Keratinocyte (primary cell): ENCODE measurements around the gene SDK2. TPM values are rescaled to one million over a fixed set of nuclear protein-coding genes. Genes with fewer than 3 reads are reported as not detected.

ENCODE experiments used
- DNase-seq: peaks from one replicate; pipeline ENCODE4 v3.0.0-alpha.2; 2011; ENCODE audit warnings: low read depth, missing footprints, low spot score
- FAIRE-seq: peaks from 2 replicates; lab custom pipeline; 2011; peaks lifted over from hg19 to GRCh38; lab: Jason Lieb, UNC
- H2AFZ ChIP-seq: 2 replicates; pipeline ENCODE4 v1.6.0; 2012; ENCODE audit warnings: low read length, control low read depth, inconsistent platforms; ENCODE audit not compliant: control insufficient read depth
- H3K27ac ChIP-seq: 2 replicates; pipeline ENCODE4 v1.5.1; 2011; ENCODE audit warnings: low read length; ENCODE audit not compliant: control insufficient read depth, insufficient read depth
- H3K27me3 ChIP-seq: 3 replicates; pipeline ENCODE4 v1.6.0; 2011; ENCODE audit warnings: low read length; ENCODE audit not compliant: control insufficient read depth, insufficient read depth; ENCODE audit errors: extremely low read depth
- H3K36me3 ChIP-seq, 2 experiments: 2 replicates in 1 of 2; 3 replicates in 1 of 2; pipeline ENCODE4 v1.5.1; 2011; ENCODE audit warnings: low read length in 2 of 2, mild to moderate bottlenecking in 1 of 2; ENCODE audit not compliant: control insufficient read depth in 2 of 2, insufficient read depth in 2 of 2; ENCODE audit errors: extremely low read depth in 1 of 2
- H3K4me1 ChIP-seq: 3 replicates; pipeline ENCODE4 v1.5.1; 2011; ENCODE audit warnings: low read length; ENCODE audit not compliant: control insufficient read depth, insufficient read depth; ENCODE audit errors: extremely low read depth
- H3K4me2 ChIP-seq: 3 replicates; pipeline ENCODE4 v1.6.0; 2011; ENCODE audit warnings: low read depth, low read length; ENCODE audit not compliant: control insufficient read depth, insufficient read depth; ENCODE audit errors: extremely low read depth
- H3K4me3 ChIP-seq, 3 experiments: fragments of 200-600 bp in 1 of 3; sonication (generic) in 1 of 3; 2 replicates in 2 of 3; 3 replicates in 1 of 3; pipeline ENCODE4 v1.5.1; 2011 to 2016; ENCODE audit warnings: low read length in 3 of 3, mild to moderate bottlenecking in 3 of 3, control low read depth in 2 of 3, inconsistent platforms in 1 of 3, low read depth in 1 of 3, mixed read lengths in 1 of 3, mixed run types in 1 of 3, moderate library complexity in 1 of 3; ENCODE audit not compliant: control insufficient read depth in 2 of 3, insufficient read depth in 2 of 3; ENCODE audit errors: extremely low read depth in 1 of 3
- H3K79me2 ChIP-seq: 2 replicates; pipeline ENCODE4 v1.6.0; 2012; ENCODE audit warnings: low read length; ENCODE audit not compliant: control insufficient read depth, insufficient read depth
- H3K9ac ChIP-seq: 3 replicates; pipeline ENCODE4 v1.6.0; 2011; ENCODE audit warnings: low read length; ENCODE audit not compliant: control insufficient read depth, insufficient read depth; ENCODE audit errors: extremely low read depth
- H3K9me1 ChIP-seq: 3 replicates; pipeline ENCODE4 v1.6.0; 2011; ENCODE audit warnings: low read length; ENCODE audit not compliant: control insufficient read depth, insufficient read depth; ENCODE audit errors: extremely low read depth
- H3K9me3 ChIP-seq: 2 replicates; pipeline ENCODE4 v1.5.1; 2012; ENCODE audit warnings: low read depth, low read length; ENCODE audit not compliant: control insufficient read depth
- H4K20me1 ChIP-seq: 3 replicates; pipeline ENCODE4 v1.6.0; 2011; ENCODE audit warnings: low read length; ENCODE audit not compliant: control insufficient read depth, insufficient read depth; ENCODE audit errors: extremely low read depth
- EZH2 ChIP-seq: IDR thresholded peaks from one replicate; pipeline ENCODE4 v1.6.1; 2012; ENCODE audit warnings: inconsistent platforms, mild to moderate bottlenecking, low read length, moderate library complexity
- dilution Hi-C: fragments of 300-500 bp; cut with MboI; formaldehyde crosslinking; loops from one replicate; pipeline ENCODE4 v1.7.0; 2020; ENCODE audit warnings: low sequenced_read_pairs; ENCODE audit not compliant: extremely low pct_ligation_motif_present
- polyA plus RNA-seq, 5 experiments: library from polyadenylated mRNA; depleted of rRNA in 3 of 5; stranded (reverse) in 3 of 5; stranded (forward) in 1 of 5; unstranded in 1 of 5; fragments of >200 nt; gene quantifications; 1 replicate in 1 of 5; 2 replicates in 3 of 5; 3 replicates in 1 of 5; pipeline versions ENCODE4 v1.2.1 to v1.2.3, GENCODE V29; 2011 to 2012; ENCODE audit warnings: missing spikeins in 2 of 5, low read depth in 1 of 5, low replicate concordance in 1 of 5
- TF ChIP-seq, protein P1 (sequence below), 3 experiments: IDR thresholded peaks in 1 of 3; conservative IDR thresholded peaks in 1 of 3; optimal IDR thresholded peaks in 1 of 3; 2 replicates in 2 of 3; 3 replicates in 1 of 3; pipeline versions ENCODE3 to v1.5.1; 2011; ENCODE audit warnings: low read length in 3 of 3, mild to moderate bottlenecking in 3 of 3, moderate library complexity in 2 of 3, control low read depth in 1 of 3, inconsistent platforms in 1 of 3; ENCODE audit not compliant: insufficient read depth in 2 of 3; ENCODE audit errors: extremely low read depth in 1 of 3

SDK2 gene
- polyA plus RNA-seq, 1 donor (not counting 4 experiments of a cell fraction or from before 2014, with no cell fraction given), result 1.8 TPM

GRCh38 chr17:73387746-73388577 is 256.3 kb downstream of the SDK2 start:
- Histone ChIP-seq H3K27ac (no peak overlapping the region), H3K36me3 (peaks cover 0 to 2% of the 10 kb centered on the region in 2 experiments), H3K9ac (no peak overlapping the region), H3K9me1 (no peaks in the 10 kb centered on the region), H3K4me2 (no peak overlapping the region), H2AFZ (no peak overlapping the region), H3K27me3 (no peaks in the 10 kb centered on the region), H3K79me2 (no peaks in the 10 kb centered on the region), H3K4me3 (no peak overlapping the region), H3K9me3 (no peaks in the 10 kb centered on the region), H4K20me1 (no peaks in the 10 kb centered on the region), H3K4me1 (no peaks in the 10 kb centered on the region)
- no peak for TF ChIP-seq EZH2
- TF ChIP-seq, protein P1, sequence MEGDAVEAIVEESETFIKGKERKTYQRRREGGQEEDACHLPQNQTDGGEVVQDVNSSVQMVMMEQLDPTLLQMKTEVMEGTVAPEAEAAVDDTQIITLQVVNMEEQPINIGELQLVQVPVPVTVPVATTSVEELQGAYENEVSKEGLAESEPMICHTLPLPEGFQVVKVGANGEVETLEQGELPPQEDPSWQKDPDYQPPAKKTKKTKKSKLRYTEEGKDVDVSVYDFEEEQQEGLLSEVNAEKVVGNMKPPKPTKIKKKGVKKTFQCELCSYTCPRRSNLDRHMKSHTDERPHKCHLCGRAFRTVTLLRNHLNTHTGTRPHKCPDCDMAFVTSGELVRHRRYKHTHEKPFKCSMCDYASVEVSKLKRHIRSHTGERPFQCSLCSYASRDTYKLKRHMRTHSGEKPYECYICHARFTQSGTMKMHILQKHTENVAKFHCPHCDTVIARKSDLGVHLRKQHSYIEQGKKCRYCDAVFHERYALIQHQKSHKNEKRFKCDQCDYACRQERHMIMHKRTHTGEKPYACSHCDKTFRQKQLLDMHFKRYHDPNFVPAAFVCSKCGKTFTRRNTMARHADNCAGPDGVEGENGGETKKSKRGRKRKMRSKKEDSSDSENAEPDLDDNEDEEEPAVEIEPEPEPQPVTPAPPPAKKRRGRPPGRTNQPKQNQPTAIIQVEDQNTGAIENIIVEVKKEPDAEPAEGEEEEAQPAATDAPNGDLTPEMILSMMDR (optimal IDR thresholded peaks at IDR 0.05 in 1 of 3, IDR thresholded peaks at IDR 0.05 in 1 of 3, conservative IDR thresholded peaks at IDR 0.05 in 1 of 3; ENCODE audit: extremely low read depth in 1 of 3, insufficient read depth in 2 of 3, low read length in 3 of 3), result no peak
- dilution Hi-C loops, result no loop called here
- no peak for FAIRE-seq
- DNase-seq, result no peak

GRCh38 chr17:73386561-73386960 is 257.7 kb downstream of the SDK2 start:
- H3K27ac ChIP-seq, result no peak overlapping the region
- H3K27me3 ChIP-seq, result no peaks in the 10 kb centered on the region
- H3K4me2 ChIP-seq, result no peak overlapping the region
- H3K36me3 ChIP-seq, result peaks cover 0 to 2% of the 10 kb centered on the region in 2 experiments
- H3K9me3 ChIP-seq, result no peaks in the 10 kb centered on the region
- no peak overlapping the region for H2AFZ ChIP-seq
- no peak overlapping the region for H3K4me3 ChIP-seq
- dilution Hi-C loops, result no loop called here
- H4K20me1 ChIP-seq, result no peaks in the 10 kb centered on the region
- no peaks in the 10 kb centered on the region for H3K4me1 ChIP-seq
- H3K79me2 ChIP-seq, result no peaks in the 10 kb centered on the region
- no peak for DNase-seq
- H3K9ac ChIP-seq, result no peak overlapping the region
- TF ChIP-seq EZH2, result no peak
- TF ChIP-seq, protein P1 (optimal IDR thresholded peaks at IDR 0.05 in 1 of 3, IDR thresholded peaks at IDR 0.05 in 1 of 3, conservative IDR thresholded peaks at IDR 0.05 in 1 of 3; ENCODE audit: extremely low read depth in 1 of 3, insufficient read depth in 2 of 3, low read length in 3 of 3), result no peak
- FAIRE-seq, result no peak
- no peaks in the 10 kb centered on the region for H3K9me1 ChIP-seq
